HG02884 (cell line): ENCODE results near the gene ACAP3.

Experiments
- ATAC-seq: cut with Tn5 transposase; IDR thresholded peaks from one replicate; pipeline ENCODE4 v1.9.1; 2021; ENCODE audit warnings: mild to moderate bottlenecking, moderate library complexity; ENCODE audit not compliant: unreplicated experiment

ACAP3 gene

DNA sequence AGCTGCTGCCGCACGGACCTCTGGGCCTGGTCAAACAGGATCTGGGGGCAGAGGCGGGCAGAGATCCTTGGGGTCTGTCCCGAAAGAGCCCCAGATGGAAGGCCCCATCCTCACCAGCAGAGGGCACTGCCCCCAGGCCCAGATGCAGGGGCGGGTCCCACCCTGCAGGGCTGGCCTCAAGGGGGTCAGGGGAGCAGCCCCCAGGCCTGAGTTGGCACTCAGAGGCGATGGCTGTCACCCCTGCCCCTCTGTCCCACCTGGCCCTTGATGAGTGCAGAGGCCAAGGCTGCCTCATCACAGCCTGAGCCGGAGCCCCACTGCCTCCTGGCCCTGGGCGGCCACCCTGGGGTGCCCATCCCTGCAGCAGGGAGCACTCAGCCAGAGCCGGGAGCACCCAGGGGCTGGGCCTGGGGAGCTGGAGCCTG, 5.7 kb downstream of the ACAP3 start:
- no peak for ATAC-seq

DNA sequence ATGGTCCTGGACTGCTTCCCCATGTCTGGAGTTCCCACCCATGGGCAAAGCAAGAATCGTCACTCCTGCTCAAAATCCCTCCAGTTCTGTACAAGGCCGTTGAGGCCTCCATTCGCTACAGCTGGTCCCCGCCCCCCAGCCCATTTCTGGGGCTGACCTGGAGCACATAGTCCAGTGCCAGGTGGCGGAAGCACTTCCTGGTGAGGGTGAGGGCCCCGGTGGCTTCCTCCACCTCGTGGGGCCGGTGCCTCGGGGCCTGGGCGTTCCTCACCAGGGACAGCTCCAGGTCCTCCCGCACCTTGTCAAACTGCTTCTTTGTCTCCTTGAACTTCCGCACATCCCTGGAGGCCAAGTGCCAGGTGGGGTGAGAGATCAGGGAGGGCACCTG, 7.4 kb downstream of the ACAP3 start:
- no peak for ATAC-seq

DNA sequence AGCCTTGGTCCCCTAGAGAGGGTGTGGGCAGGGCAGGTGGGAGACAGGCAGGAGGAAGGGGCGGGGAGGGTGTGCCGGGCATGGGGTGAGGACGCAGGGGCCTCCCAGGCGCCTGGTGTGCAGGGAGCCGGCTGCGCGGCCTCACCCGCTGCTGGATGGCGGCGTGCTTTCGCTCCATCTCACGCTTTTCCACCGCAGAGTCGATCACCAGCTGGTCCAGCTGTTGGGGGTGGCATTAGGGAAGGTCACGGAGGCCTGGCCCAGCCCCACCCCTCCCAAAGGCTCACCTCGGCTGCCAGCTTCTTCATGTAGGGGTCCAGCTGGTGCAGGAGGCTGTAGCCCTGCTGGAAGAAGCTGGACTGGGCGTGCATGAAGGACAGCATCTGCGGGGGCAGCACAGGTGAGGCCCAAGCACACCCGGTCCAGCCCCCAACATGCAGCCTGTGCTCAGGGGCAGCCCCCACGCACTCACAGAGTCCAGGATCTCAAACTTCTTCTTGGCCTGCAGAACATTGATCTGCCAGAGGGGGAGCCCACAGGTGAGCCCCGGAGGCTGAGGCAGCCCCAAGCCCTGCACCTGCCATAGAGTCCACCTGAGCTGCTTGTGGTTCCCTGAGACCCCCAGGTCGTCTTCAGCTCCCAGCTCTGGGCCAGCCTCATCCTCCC, 7.9 kb downstream of the ACAP3 start:
- ATAC-seq: no peak

DNA sequence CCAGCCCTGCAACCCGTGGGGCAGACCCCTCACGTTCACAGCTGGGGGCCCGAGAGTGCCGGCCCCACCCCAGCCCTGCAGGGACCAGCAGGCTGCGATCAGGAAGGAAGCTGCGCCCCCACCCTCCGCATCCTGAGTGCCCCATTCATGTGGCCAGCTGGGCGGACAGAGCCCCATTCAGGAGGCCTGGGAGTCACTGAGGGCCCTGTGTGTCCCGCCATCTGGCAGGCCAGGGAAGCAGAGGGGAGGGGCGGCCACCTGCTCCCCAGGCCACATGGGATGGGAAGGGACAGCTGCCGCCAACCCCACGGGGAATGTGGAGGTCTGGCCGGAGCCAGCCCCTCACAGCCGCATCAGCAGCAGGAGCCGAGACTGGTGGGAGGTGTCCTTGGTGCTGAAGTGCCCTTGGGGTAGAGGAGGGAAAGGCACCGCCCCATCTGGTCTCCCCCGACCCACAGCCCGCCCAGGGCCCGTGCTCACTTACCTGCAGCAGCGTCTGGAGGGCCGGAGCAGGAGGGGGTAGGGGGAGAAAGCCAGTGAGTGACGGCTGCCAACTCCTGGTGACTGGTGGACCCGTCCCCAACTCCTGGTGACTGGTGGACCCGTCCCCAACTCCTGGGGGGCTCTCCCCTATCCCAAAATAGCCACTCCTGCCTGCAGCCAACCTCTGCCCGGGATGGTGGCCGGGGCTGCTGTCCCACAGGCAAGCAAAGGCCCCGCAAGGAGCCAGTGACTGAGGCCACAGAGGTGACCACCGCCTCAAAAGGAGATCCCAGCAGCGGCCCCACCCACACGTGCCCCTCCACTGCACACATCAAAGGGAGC, 8.7 kb downstream of the ACAP3 start:
- ATAC-seq: no peak

DNA sequence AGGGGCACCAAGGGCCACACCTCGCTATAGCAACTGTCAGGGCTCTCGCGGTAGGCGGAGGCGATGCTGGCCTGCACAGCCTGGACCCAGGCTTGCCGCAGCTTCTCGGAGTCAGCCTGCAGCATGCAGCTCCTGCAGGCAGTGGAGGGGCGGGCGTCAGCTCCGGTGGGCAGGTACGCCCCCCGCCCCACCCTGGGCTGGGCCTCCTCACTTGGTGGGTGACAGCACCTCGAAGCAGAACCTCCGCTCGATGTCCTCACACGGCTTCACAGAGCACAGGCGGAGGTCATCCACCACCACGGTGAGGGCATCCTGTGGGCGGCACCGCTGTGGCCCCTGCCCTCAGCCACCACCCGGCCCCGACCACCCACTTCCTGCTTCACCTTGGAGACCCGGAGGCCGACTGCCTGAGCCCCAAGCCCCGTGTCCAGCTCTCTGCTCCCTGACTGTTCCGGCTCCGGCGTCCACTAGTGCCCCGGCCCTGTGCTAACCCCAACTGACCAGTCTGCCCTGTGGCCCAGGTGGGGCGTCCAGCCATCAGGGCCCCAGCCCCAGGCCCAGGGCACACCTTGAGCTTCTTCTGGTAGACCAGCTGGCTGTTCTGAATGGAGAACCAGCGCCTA, 9.8 kb downstream of the ACAP3 start:
- no peak for ATAC-seq

DNA sequence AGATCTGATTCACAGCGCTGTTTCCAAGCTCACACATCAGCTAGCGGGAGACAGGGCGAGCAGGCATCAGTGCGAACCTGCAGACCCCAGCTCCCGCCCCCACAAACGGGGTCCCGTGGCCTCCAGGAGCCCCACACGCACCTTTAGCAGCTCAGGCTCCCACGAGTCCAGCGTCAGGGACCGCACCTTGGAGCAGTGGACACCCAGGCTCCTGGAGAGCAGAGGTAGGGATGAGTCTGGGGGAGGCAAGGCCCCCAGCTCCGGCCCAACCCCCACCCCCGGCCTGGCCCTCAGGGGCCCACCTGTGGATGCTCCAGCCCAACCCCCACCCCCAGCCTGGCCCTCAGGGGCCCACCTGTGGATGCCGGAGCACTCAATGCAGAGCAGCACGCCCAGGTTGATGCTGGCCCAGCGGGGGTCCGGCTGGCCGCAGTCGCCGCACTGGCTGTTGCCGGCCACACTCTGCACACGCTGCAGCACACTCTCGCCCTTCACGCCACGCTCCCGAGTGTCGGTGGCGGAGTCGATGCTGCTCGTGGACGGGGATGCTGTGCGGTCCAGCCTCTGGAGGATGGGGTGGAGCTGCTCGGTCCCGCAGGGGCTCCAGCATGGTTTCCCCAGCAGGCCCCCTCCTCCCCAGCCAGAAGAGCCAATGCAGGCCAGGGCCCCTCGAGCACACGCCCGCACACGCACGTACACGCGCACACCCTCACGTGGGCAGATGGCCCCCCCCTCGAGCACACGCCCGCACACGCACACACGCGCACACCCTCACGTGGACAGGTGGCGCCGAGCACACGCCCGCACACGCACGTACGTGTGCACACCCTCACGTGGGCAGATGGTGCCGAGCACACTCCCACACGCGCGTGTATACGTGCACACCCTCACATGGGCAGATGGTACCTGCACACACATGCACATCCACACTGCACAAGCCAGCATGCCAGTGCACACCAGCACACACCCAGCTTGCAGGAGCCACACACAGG, 11.4 kb downstream of the ACAP3 start:
- ATAC-seq: no peak

DNA sequence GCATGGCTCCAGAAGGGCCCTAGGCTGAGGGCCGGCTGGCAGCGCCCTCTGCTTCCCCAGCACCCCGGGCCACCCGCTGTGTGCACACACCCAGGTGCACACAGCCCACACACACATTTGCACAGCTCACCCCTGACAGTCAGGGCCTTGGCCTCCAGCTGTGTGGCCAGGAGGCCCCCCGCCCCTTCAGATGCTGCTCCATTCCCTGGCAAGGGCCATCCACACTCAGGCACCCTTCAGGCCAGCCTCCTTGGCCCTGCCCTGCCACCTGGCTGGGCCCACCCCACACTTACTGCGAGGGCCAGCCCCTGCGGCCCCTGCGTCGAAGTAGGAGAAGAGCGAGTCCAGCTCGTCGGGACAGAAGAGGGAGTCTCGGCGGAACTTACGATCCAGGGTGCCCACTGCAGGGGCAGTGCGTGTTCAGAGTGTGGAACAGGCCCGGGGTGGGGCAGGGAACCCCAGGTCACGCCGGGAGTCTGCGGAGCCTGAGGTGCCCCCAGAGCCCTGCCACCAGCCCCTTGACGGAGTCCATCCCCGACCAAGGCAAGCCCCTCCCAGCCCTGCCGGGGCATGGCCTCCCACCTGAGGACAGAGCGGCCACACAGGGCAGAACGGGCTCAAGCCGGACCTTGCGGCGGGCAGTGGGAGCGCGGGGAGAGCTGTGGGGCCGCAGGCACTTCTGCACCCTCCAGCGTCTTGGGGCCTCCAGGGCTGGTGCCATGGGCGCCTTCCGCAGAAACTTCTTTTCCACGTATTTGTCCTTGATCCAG, 12.4 kb downstream of the ACAP3 start:
- ATAC-seq: no peak

DNA sequence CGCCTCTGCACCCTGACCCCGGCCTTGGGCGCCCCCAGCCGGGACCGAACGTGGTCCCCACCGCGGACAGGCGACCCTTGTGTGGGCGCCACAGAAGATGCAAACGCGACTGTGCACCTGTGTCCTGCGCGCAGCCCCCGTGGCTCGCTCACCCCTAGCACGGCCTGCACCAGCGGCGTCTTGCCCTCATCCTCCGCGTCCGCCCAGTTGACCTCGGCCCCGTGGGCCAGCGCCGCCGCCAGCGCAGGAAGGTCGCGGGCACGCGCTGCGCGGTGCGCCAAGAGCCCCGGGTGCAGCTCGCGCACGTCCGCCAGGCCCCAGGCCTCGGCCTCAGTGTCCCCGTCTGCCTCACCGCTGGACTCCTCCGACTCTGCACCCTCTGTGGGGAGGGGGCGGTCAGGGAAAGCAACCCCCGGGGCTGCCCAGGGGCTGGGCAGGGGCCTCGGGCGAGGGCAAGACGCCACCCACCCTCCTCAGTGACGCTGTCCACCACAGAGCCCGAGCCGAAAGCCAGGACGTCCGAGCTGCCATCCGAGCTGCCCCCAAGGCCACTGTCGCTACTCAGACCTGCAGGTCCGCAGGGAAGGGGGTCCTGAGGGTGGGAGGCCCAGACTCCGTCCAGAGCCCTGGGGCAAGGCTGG, 13.4 kb downstream of the ACAP3 start:
- ATAC-seq: no peak

DNA sequence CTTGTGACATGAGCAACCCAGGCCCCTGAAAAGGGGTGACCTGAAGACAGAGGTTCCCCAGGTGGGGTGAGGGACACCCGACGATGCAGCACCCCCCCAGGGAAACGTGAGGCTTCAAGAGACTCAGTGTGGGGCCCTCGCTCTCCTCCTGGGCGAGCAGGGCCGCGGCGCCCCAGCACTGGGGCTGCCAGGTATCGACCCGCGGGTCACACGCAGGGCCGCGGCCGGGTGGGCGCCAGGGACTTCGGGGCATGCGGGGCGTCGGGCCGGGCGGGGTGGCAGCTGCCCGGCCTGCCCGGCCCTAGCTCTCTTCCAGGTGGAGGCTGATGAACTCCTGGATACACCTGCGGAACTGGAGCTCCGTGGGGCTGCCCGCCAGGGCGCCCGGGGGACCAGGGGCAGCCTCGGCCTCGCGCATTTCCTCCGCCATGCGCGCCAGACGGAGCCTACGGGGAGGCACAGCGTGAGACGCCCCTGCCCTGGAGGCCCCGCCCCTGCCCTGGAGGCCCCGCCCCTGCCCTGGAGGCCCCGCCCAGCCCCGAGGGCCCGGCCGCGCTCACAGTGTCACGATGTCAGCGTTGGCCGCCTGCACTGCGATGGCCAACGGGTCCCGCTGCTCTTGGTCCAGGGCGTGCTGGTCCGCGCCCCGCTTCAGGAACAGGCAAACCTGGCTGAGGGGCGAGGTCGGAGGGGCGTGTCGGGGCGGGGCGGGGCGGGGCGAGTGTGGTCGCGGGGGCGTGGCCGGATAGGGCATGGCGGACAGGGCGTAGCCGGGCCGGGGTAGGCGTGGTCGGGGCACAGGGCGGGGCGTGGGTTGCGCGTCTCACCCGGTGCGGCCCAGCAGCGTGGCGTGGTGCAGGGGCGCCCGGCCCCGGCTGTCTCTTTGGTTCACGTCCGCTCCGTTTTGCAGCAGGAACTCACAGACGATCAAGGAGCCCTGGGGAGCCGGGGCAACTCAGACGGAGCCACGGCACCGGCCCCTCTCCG, 14.2 kb downstream of the ACAP3 start:
- no peak for ATAC-seq

DNA sequence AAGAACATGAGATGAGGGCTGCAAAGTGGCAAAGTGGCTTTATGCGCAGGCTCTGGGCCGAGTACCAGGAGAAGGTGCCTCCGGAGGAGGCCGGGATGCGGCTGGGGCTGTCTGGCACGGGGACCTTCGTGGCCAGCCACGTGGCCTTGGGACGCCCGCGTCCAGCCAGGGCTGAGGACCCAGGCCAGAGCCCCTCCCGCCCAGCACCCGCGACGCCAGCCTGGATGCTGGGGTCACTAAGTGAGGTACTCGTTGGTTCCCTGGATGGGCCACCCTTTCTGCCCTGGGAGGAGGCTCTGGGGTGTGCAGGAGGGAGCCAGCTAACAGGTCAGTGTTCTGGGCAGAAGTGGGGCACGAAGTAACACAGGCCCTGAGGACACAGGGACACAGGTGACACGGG, 14.9 kb downstream of the ACAP3 start:
- no peak for ATAC-seq

DNA sequence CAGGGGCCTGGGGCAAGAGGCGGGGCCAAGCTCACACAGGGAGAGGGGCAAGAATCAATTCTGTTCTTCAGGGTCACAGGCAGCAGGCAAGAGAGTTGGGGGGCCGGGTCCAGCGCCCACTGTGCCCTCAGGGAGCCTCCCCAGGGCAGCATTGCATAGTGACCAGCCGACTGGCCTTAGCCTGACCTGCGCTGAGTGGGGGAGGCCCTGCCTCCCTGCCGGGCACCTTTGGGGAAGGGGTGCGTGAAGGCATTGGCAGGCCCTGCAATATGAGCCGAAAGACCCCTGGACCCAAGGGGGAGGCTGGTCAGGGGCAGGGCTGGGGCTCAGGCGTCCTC, 15.3 kb downstream of the ACAP3 start:
- no peak for ATAC-seq

DNA sequence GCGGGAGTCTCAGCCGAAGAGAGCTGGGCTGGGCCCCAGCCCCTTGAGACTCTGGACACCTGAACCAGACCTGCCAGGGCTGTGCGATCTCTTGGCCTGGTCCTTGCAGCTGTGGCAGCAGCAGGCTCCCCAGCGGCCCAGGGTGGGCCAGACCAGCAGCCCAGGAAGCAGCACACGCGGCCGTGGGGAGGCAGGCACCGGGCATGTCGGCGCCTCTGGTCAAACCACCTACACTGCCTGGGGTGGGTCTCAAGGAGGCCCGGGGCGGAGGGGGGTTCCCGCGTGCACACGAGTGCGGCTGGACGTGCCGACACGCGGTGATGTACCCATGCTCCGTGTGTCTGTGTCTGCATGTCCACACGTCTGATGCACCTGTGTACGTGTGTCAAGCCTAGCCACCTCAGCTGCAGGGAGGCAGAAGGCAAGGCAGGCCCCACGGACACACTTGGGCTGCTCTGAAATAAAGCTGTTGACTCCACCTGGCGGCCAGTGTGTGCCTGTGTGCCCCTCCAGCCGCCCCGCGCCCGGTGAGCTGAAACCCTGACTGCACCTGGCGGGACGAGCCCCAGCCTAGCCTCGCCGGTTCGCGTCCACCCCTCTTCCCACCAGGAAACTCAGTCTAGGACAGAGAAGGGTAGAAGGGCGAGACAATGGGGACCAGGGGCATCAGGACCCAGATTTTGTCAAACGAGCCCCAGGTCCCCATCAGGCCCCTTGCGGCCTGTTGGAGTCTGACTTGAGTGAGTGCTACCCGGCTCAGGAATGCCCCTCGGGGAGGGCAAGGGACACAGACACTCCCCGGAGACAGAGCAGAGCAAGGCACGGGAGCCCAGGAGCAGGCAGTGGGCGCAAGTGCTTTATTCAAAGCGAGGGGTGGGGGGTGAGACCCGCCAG, 15.9 kb downstream of the ACAP3 start:
- ATAC-seq: no peak

DNA sequence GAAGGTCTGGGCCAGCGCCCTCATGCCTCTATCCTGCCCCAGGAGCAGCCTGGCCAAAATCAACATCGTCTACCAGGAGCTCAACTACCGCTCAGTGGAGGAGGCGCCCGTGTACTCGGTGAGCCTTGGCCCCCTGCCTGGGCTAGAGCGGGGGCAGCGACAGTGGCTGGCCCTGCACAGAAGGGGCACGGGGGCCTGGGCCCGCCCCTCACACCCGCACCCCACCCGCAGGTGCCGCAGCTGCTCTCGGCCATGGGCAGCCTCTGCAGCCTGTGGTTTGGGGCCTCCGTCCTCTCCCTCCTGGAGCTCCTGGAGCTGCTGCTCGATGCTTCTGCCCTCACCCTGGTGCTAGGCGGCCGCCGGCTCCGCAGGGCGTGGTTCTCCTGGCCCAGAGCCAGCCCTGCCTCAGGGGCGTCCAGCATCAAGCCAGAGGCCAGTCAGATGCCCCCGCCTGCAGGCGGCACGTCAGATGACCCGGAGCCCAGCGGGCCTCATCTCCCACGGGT, 16.7 kb downstream of the ACAP3 start:
- no peak for ATAC-seq

DNA sequence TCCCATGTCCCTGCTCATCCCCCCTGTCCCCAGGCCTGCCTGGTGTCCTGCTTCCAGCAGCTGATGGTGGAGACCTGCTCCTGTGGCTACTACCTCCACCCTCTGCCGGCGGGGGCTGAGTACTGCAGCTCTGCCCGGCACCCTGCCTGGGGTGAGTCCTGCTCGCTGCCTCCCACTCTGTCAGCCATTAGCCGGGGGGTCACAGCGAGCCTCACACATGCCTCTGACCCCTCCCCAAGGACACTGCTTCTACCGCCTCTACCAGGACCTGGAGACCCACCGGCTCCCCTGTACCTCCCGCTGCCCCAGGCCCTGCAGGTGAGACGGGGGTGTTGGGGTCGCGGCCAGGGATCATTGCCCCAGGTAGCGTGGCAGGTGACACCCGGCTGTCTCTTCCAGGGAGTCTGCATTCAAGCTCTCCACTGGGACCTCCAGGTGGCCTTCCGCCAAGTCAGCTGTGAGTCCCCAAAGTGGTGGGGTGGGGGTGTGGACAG, 17.4 kb downstream of the ACAP3 start:
- ATAC-seq: no peak

DNA sequence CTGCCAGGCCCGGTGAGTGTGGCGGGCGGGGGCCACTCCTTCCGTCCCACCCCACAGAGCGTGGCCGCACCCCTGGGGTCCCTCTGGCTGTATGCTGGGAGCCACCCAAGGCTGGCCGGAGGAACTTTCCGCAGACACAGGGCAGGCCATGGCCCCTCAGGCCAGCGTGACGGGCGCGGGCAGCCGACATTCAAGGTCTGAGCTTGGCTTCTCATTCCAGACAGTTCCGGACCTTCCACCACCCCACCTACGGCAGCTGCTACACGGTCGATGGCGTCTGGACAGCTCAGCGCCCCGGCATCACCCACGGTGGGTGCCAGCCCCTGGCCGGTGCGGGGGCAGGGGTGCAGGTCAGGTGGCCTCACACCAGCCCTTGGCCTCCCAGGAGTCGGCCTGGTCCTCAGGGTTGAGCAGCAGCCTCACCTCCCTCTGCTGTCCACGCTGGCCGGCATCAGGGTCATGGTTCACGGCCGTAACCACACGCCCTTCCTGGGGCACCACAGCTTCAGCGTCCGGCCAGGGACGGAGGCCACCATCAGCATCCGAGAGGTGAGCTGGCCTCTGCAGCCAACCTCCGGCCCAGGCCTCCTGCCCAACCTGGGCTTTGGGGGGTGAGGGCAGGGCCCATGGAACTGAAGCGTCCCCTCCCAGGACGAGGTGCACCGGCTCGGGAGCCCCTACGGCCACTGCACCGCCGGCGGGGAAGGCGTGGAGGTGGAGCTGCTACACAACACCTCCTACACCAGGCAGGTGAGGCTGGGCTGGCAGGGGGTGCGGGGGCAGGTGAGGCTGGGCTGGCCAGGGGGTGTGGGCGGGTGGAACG, 20.2 kb downstream of the ACAP3 start:
- ATAC-seq: no peak
